Karpas-422 (cell line): ENCODE results near the gene OR1F1. TPM values are rescaled to one million over a fixed set of nuclear protein-coding genes. Genes with fewer than 3 reads are reported as not detected.
"Not testable (repeated sequence)": the region's sequence is repeated elsewhere in the genome, so short reads cannot be mapped to it uniquely, and the experiment has no call there.

ENCODE experiments used
- DNase-seq: peaks from one replicate; pipeline ENCODE4 v3.0.0-alpha.2; 2015
- H2AFZ ChIP-seq: fragments of 200-600 bp; sonication (generic); 2 replicates; pipeline ENCODE4 v1.6.1; 2014; ENCODE audit warnings: antibody characterized with exemption, low read length, mixed read lengths
- H3K27ac ChIP-seq: fragments of 200-600 bp; sonication (generic); 2 replicates; pipeline ENCODE4 v1.5.1; 2014; ENCODE audit warnings: mild to moderate bottlenecking, low read length, moderate library complexity
- H3K27me3 ChIP-seq: fragments of 200-600 bp; sonication (generic); 2 replicates; pipeline ENCODE4 v1.6.1; 2014; ENCODE audit warnings: low read length, mixed read lengths
- H3K36me3 ChIP-seq: fragments of 200-600 bp; sonication (generic); 2 replicates; pipeline ENCODE4 v1.6.1; 2014; ENCODE audit warnings: low read length, mixed read lengths; ENCODE audit not compliant: insufficient read depth
- H3K4me1 ChIP-seq: fragments of 200-600 bp; sonication (generic); 2 replicates; pipeline ENCODE4 v1.6.1; 2014; ENCODE audit warnings: mild to moderate bottlenecking, low read length, mixed read lengths
- H3K4me2 ChIP-seq: fragments of 200-600 bp; sonication (generic); 2 replicates; pipeline ENCODE4 v1.6.1; 2014; ENCODE audit warnings: low read length, low read depth, mild to moderate bottlenecking; ENCODE audit not compliant: poor library complexity, severe bottlenecking
- H3K4me3 ChIP-seq: fragments of 200-600 bp; sonication (generic); 2 replicates; pipeline ENCODE4 v1.5.1; 2014; ENCODE audit warnings: mild to moderate bottlenecking, antibody characterized with exemption, low read length, mixed read lengths
- H3K79me2 ChIP-seq: fragments of 200-600 bp; sonication (generic); 2 replicates; pipeline ENCODE4 v1.6.1; 2014; ENCODE audit warnings: mild to moderate bottlenecking, low read length, mixed read lengths
- H3K9ac ChIP-seq: fragments of 200-600 bp; sonication (generic); 2 replicates; pipeline ENCODE4 v1.6.0; 2014; ENCODE audit warnings: low read length
- H3K9me2 ChIP-seq: fragments of 200-600 bp; sonication (generic), shearing (Covaris generic); replicated peaks from 2 replicates; pipeline ENCODE4 v1.6.0; 2014; ENCODE audit warnings: mild to moderate bottlenecking, low read length, moderate library complexity; ENCODE audit not compliant: insufficient read depth
- H3K9me3 ChIP-seq: fragments of 300-700, 200-600 bp; sonication (generic); 2 replicates; pipeline ENCODE4 v1.6.1; 2014; ENCODE audit warnings: low read length, mixed read lengths
- H4K20me1 ChIP-seq: fragments of 200-600 bp; sonication (generic); 2 replicates; pipeline ENCODE4 v1.6.1; 2014; ENCODE audit warnings: mild to moderate bottlenecking, antibody characterized with exemption, low read length, low read depth; ENCODE audit not compliant: insufficient read depth
- total RNA-seq: library from RNA; depleted of rRNA; stranded (reverse); fragments of >200 nt; shearing (Covaris generic); gene quantifications from 2 replicates; pipeline ENCODE4 v1.2.3, GENCODE V29; 2014; ENCODE audit warnings: low replicate concordance; rRNA removed

OR1F1 gene
- total RNA-seq: not detected in 2 replicates

DNA sequence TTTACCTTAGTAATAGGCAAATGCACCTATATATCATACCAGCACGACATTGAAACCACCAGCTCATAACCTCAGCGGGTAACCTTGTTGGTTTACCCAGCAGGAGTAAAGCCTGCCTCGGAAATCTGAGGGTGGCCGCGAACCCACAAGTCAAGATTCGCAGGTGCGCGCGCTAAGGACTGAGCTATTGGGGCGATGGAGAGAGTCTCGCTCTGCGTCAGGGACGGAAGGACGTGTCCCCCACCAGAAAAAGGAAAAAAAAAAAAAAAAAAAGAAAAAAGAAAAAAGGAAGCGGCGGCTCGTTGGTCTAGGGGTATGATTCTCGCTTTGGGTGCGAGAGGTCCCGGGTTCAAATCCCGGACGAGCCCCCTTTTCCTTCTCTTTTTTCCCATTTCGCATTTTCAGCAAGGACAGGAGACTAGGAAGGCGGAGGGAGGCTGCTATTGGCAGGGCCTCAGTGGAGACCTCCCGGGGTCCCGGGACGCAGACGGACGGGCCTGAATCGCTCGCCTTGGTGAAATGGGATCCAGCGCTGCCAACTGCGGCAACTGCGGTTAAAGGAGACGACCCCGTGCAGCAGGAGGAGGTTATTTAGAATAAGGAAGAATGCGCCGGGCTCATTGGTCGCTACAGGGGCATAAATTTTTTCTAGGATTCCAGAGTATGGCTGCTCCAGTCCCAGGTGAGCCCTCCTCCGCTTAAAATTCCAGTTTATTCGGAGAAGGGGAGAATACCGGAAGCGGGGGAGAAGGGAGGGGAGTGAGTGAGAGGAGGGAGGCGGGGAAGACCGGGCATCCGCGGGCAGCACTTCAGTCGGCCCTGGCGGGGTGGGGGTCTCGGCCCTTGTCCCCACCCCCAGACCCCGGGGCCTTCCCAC, at the start of gene OR1F1:
Gene OR1F1, plus strand, starts transcription at position 407 of the 877 bp plus-strand sequence.
- H3K9ac ChIP-seq: no peak within 1 kb of the TSS
- H3K9me3 ChIP-seq: no peaks in the 10 kb centered on the region
- no peak within 1 kb of the TSS for H3K27ac ChIP-seq
- no peak within 1 kb of the TSS for H2AFZ ChIP-seq
- H3K4me2 ChIP-seq: no peak within 1 kb of the TSS
- no peak for DNase-seq
- no peaks in the 10 kb centered on the region for H3K27me3 ChIP-seq
- no peaks in the 10 kb centered on the region for H3K4me1 ChIP-seq
- no peaks in the 10 kb centered on the region for H4K20me1 ChIP-seq
- no peaks in the 10 kb centered on the region for H3K36me3 ChIP-seq
- no peak within 1 kb of the TSS for H3K4me3 ChIP-seq
- no peaks in the 10 kb centered on the region for H3K9me2 ChIP-seq
- no peaks in the 10 kb centered on the region for H3K79me2 ChIP-seq

DNA sequence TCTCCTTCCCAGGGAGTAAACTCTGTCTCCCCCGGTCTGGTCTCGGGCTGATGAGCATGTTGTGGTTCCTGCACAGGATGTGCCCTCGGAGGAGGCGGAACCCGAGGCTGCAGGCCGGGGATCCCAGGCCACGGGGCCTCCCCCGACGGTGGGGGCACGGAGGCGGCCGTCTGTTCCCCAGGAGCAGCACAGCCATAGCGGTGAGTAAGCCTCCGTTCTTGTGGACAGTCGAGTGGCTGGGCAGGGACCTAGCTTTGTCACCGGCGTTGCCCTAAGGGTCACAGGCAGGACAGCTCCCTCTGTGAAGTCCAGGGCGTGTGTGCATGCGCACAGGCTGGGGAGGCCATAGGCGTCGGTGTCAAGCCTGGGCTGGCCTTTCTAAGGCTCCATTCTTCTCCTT, 49.7 kb upstream of the OR1F1 start:
- Histone ChIP-seq H2AFZ (no peak overlapping the region), H3K27ac (no peak overlapping the region), H3K4me2 (no peak overlapping the region), H3K9me2 (no peaks in the 10 kb centered on the region), H3K79me2 (peaks cover 27% of the 10 kb centered on the region), H3K36me3 (no peaks in the 10 kb centered on the region), H3K4me1 (peaks cover 26% of the 10 kb centered on the region), H3K9me3 (no peaks in the 10 kb centered on the region), H4K20me1 (peaks cover 9% of the 10 kb centered on the region), H3K9ac (no peak overlapping the region), H3K4me3 (no peak overlapping the region), H3K27me3 (no peaks in the 10 kb centered on the region)
- DNase-seq: no peak

DNA sequence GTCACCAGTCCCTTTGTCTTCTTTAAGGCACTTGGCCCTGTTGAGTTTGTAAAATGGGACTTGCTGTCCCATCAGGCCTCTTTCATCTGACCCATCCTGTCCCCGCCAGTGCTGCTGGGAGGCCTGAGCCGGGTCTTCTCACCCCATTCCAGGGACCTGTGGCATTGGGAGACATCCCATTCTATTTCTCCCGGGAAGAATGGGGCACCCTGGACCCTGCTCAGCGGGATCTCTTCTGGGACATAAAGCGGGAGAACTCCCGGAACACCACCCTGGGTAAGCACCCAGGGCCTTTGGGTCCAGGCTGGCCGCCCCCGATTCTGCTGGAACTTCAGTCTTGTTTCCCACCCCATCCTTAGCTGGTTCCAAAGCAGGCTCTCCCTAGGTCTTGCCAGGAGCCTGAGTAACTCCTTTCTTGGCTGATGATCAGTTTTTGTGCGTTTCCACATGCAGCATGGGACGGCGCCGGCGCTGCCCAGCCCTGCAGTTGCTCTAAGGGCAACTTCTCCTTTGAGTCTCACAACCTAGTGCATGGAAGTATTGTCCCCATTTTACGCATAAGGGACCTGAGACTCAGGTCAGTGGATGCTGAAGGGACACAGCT, 49.1 kb upstream of the OR1F1 start:
- Histone ChIP-seq H3K79me2 (peaks cover 23% of the 10 kb centered on the region), H3K4me3 (no peak overlapping the region), H3K9ac (no peak overlapping the region), H3K27ac (no peak overlapping the region), H3K9me3 (no peaks in the 10 kb centered on the region), H3K4me2 (no peak overlapping the region), H3K9me2 (no peaks in the 10 kb centered on the region), H2AFZ (no peak overlapping the region), H4K20me1 (peaks cover 6% of the 10 kb centered on the region), H3K4me1 (peaks cover 24% of the 10 kb centered on the region), H3K27me3 (no peaks in the 10 kb centered on the region), H3K36me3 (no peaks in the 10 kb centered on the region)
- DNase-seq: no peak

DNA sequence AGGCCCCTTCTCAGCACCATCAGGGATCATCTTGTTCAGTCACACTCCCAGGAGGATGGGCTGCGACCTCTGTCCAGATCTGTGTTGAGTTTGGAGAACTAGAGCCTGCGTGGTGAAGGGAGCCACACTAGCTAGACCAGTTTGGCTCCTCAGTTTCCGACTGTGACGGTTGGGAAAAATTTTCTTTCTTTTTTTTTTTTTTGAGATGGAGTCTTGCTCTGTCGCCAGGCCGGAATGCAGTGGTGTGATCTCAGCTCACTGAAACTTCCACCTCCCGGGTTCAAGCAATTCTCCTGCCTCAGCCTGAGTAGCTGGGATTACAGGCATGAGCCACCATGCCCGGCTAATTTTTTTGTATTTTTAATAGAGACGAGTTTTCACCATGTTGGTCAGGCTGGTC, 48.4 kb upstream of the OR1F1 start:
- H3K9ac ChIP-seq, H4K20me1 ChIP-seq, H3K4me3 ChIP-seq, H2AFZ ChIP-seq, H3K4me2 ChIP-seq, H3K9me3 ChIP-seq, DNase-seq, H3K27me3 ChIP-seq, H3K36me3 ChIP-seq, H3K27ac ChIP-seq, H3K9me2 ChIP-seq: not testable (repeated sequence)
- peaks cover 24% of the 10 kb centered on the region for H3K4me1 ChIP-seq
- peaks cover 17% of the 10 kb centered on the region for H3K79me2 ChIP-seq

DNA sequence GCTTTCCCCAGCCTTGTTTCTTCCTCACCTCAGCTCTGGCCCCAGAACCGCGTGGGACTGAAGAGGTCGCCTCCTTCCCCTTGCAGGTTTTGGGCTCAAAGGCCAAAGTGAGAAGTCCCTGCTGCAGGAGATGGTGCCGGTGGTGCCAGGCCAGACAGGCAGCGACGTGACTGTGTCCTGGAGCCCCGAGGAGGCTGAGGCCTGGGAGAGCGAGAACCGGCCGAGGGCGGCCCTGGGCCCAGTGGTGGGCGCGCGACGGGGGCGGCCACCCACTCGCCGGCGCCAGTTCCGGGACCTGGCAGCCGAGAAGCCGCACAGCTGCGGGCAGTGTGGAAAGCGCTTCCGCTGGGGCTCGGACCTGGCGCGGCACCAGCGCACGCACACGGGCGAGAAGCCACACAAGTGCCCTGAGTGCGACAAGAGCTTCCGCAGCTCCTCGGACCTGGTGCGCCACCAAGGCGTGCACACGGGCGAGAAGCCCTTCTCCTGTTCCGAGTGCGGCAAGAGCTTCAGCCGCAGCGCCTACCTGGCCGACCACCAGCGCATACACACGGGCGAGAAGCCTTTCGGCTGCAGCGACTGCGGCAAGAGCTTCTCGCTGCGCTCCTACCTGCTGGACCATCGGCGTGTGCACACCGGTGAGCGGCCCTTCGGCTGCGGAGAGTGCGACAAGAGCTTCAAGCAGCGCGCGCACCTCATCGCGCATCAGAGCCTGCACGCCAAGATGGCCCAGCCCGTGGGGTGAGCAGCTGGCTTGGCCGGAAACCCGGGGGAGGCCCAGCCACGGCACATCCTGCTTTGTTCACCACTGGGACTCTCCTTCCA, 47.2 kb upstream of the OR1F1 start:
- Histone ChIP-seq H3K4me3 (no peak overlapping the region), H4K20me1 (no peaks in the 10 kb centered on the region), H3K9ac (no peak overlapping the region), H3K9me2 (no peaks in the 10 kb centered on the region), H3K79me2 (peaks cover 8% of the 10 kb centered on the region), H2AFZ (no peak overlapping the region), H3K4me1 (peaks cover 21% of the 10 kb centered on the region), H3K27me3 (no peaks in the 10 kb centered on the region), H3K9me3 (no peaks in the 10 kb centered on the region), H3K27ac (no peak overlapping the region), H3K4me2 (no peak overlapping the region), H3K36me3 (no peaks in the 10 kb centered on the region)
- no peak for DNase-seq

DNA sequence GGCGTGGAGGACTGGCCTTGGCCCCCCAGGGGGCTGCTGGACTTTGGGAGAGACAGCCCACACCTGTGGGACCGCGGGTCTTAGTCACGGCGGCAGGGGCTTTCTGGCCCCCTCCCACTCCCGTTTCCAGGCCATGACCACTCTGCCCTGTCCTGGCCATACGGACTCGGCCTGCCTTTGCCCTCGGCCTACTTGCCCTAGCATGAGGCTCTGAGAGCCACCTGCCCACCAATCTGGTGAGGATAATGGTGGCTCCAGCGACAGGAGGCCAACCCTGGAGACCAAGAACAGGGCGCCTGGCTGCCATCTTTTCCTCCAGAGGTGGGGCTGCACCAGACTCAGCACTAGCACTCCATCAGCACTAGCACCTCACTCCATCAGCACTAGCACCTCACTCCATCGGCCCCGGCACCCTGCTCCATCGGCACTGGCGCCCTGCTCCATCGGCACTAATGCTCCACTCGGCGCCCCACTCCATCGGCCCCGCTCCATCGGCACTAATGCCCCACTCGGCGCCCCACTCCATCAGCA, 46.2 kb upstream of the OR1F1 start:
- H3K36me3 ChIP-seq: no peaks in the 10 kb centered on the region
- DNase-seq: no peak
- H2AFZ ChIP-seq: no peak overlapping the region
- no peaks in the 10 kb centered on the region for H3K9me3 ChIP-seq
- H3K4me2 ChIP-seq: no peak overlapping the region
- H3K9me2 ChIP-seq: no peaks in the 10 kb centered on the region
- no peak overlapping the region for H3K9ac ChIP-seq
- no peaks in the 10 kb centered on the region for H4K20me1 ChIP-seq
- peaks cover 2% of the 10 kb centered on the region; the same call in 1 of the 2 replicates for H3K79me2 ChIP-seq
- no peaks in the 10 kb centered on the region for H3K27me3 ChIP-seq
- H3K4me3 ChIP-seq: no peak overlapping the region
- H3K27ac ChIP-seq: no peak overlapping the region
- H3K4me1 ChIP-seq: peaks cover 12% of the 10 kb centered on the region

DNA sequence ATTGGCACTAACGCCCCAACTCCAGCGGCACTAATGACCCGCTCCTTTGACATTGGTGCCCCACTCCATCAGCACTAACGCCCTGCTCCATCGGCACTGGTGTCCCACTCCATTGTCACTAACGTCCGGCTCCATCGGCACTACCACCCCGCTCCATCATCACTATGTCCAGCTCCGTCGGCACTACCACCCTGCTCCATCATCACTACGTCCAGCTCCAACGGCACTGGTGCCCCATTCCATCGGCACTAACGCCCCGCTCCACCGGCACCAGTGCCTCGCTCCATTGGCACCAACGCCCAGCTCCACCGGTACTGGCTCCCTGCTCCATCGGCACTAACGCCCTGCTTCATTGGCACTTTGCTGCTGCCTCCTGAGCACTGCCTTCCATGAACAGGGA, 45.7 kb upstream of the OR1F1 start:
- Histone ChIP-seq H3K9ac (no peak overlapping the region), H3K9me2 (no peaks in the 10 kb centered on the region), H3K4me2 (no peak overlapping the region), H2AFZ (no peak overlapping the region), H3K36me3 (no peaks in the 10 kb centered on the region), H3K9me3 (no peaks in the 10 kb centered on the region), H4K20me1 (no peaks in the 10 kb centered on the region), H3K27me3 (no peaks in the 10 kb centered on the region), H3K4me3 (no peak overlapping the region), H3K27ac (no peak overlapping the region), H3K4me1 (peaks cover 8% of the 10 kb centered on the region), H3K79me2 (no peaks in the 10 kb centered on the region)
- DNase-seq: no peak

DNA sequence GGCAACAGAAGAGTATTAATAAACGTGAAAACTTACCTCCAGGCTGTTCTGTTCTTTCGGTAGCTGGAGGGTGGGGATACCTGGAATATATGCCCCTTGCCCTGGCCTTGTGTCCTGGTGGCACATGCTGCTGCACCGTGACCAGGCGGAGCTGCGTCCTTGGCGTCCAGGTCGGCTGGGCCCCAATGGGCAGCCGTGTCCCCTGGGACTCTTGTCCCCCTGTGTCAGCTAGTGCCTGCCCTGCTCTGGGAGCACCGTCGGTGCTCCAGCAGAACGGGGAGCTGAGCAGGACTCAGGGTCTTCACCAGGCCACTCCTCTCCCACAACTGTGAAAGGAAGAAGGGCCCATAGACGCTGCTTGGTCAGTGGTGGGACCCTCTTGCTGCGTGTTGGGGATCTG, 45.2 kb upstream of the OR1F1 start:
- no peak overlapping the region for H3K4me2 ChIP-seq
- peaks cover 4% of the 10 kb centered on the region for H3K4me1 ChIP-seq
- no peak overlapping the region for H3K27ac ChIP-seq
- H4K20me1 ChIP-seq: no peaks in the 10 kb centered on the region
- no peak overlapping the region for H3K9ac ChIP-seq
- DNase-seq: no peak
- no peaks in the 10 kb centered on the region for H3K27me3 ChIP-seq
- no peaks in the 10 kb centered on the region for H3K9me3 ChIP-seq
- no peaks in the 10 kb centered on the region for H3K79me2 ChIP-seq
- no peaks in the 10 kb centered on the region for H3K9me2 ChIP-seq
- no peak overlapping the region for H2AFZ ChIP-seq
- no peaks in the 10 kb centered on the region for H3K36me3 ChIP-seq
- H3K4me3 ChIP-seq: no peak overlapping the region
